Upper lobe of left lung (tissue), 4 donors: ENCODE results near the gene ILKAP.

Experiments used
- POLR2A ChIP-seq, 4 donors: fragments of 450-650 bp; IDR thresholded peaks; one replicate each; pipeline ENCODE4 v1.5.1; 2016 to 2017; ENCODE audit warnings: antibody characterized with exemption in 4 of 4, mild to moderate bottlenecking in 2 of 4
- TF ChIP-seq, protein P1 (sequence below), 6 experiments: fragments of 450-650 bp in 4 of 6; fragments of 200-600 bp in 2 of 6; sonication (generic) in 2 of 6; IDR thresholded peaks; one replicate each; pipeline ENCODE4 v1.5.1; 2016 to 2019; ENCODE audit warnings: antibody characterized with exemption in 6 of 6

DNA sequence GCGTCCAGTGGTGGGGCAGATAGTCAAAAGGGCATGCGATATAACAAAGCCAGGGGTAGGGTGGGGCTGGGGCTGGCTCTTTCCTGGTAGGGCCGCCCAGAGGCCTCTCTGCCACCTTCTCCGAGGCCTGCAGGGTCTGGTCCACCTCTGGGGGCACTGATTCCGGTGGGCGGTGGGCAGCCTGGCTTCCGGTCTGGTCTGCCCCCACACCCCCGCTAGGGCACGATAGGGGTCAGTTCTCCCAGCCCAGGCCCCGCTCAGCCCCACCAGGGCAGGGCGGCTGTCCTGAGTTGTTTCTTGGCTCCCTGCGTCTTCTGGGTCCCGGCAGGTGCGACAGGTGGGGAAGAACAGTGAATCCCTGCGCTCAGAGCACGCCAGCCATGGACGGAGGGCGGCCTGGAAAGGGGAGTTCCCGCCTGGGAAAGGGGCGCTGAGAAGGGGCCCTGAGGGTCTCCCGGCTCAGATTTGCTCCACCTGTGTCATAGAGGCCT is 45.4 kb downstream of the ILKAP start:
- TF ChIP-seq, protein P1, sequence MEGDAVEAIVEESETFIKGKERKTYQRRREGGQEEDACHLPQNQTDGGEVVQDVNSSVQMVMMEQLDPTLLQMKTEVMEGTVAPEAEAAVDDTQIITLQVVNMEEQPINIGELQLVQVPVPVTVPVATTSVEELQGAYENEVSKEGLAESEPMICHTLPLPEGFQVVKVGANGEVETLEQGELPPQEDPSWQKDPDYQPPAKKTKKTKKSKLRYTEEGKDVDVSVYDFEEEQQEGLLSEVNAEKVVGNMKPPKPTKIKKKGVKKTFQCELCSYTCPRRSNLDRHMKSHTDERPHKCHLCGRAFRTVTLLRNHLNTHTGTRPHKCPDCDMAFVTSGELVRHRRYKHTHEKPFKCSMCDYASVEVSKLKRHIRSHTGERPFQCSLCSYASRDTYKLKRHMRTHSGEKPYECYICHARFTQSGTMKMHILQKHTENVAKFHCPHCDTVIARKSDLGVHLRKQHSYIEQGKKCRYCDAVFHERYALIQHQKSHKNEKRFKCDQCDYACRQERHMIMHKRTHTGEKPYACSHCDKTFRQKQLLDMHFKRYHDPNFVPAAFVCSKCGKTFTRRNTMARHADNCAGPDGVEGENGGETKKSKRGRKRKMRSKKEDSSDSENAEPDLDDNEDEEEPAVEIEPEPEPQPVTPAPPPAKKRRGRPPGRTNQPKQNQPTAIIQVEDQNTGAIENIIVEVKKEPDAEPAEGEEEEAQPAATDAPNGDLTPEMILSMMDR (IDR thresholded peaks at IDR 0.05): no peak
- no peak for TF ChIP-seq POLR2A (IDR thresholded peaks at IDR 0.05)
